ENCODE results near the gene PLEKHA1.

GRCh38 chr10:122417667-122418066 is 43.2 kb downstream of the PLEKHA1 start:
- TF ChIP-seq POLR2A (IDR thresholded peaks at IDR 0.05) (no peak), CTCF (IDR thresholded peaks at IDR 0.05) (no peak)
